HepG2 (cell line): Measurements from ENCODE around the gene ASPRV1. TPM values are rescaled to one million over a fixed set of nuclear protein-coding genes. Genes with fewer than 3 reads are reported as not detected.

Experiments used
- ADNP ChIP-seq: sonication (generic); formaldehyde crosslinking; IDR thresholded peaks from 2 replicates; pipeline ENCODE4 v1.4.0; 2020; ENCODE audit warnings: missing genetic modification reagents
- AGO2 ChIP-seq: fragments of 200-400 bp; formaldehyde crosslinking; optimal IDR thresholded peaks from 2 replicates; pipeline ENCODE3; 2017; ENCODE audit warnings: mild to moderate bottlenecking, low read depth, low read length, moderate library complexity
- CHD2 ChIP-seq: IDR thresholded peaks from 2 replicates; pipeline ENCODE4 v1.6.1; 2011; ENCODE audit warnings: low read depth, low read length, improper control_type of control experiment
- CREB1 ChIP-seq, 2 experiments: fragments of 450-650 bp in 1 of 2; IDR thresholded peaks; 2 replicates each; pipeline ENCODE4 v1.6.1; 2016 to 2017; ENCODE audit warnings: control low read depth in 1 of 2, mild to moderate bottlenecking in 1 of 2, missing compliant biosample characterization in 1 of 2, missing genetic modification characterization in 1 of 2
- EP300 ChIP-seq, 3 experiments: sonication (generic) in 1 of 3; formaldehyde crosslinking in 1 of 3; IDR thresholded peaks; 2 replicates each; pipeline versions ENCODE4 v1.5.1 to v1.6.1; 2011 to 2020; ENCODE audit warnings: low read depth in 2 of 3, low read length in 2 of 3, borderline replicate concordance in 1 of 3, improper control_type of control experiment in 1 of 3, mild to moderate bottlenecking in 1 of 3, missing genetic modification reagents in 1 of 3, moderate library complexity in 1 of 3
- FOXJ3 ChIP-seq: sonication (generic); formaldehyde crosslinking; IDR thresholded peaks from 2 replicates; pipeline ENCODE4 v1.4.0; 2020; ENCODE audit warnings: missing genetic modification reagents, mild to moderate bottlenecking, borderline replicate concordance
- ISL2 ChIP-seq: sonication (generic); formaldehyde crosslinking; IDR thresholded peaks from 2 replicates; pipeline ENCODE4 v1.5.0; 2020; ENCODE audit warnings: missing genetic modification reagents
- KDM2A ChIP-seq: sonication (generic); formaldehyde crosslinking; IDR thresholded peaks from 2 replicates; pipeline ENCODE4 v1.4.0; 2020; ENCODE audit warnings: low read depth, missing genetic modification reagents, borderline replicate concordance
- PBX3 ChIP-seq: sonication (generic); formaldehyde crosslinking; IDR thresholded peaks from 2 replicates; pipeline ENCODE4 v1.8.1; 2023; ENCODE audit warnings: missing genetic modification reagents, inconsistent platforms, borderline replicate concordance
- PITX1 ChIP-seq: sonication (generic); formaldehyde crosslinking; IDR thresholded peaks from 2 replicates; pipeline ENCODE4 v1.5.1; 2020; ENCODE audit warnings: mild to moderate bottlenecking, missing genetic modification reagents
- PLSCR1 ChIP-seq: sonication (generic); formaldehyde crosslinking; IDR thresholded peaks from 2 replicates; pipeline ENCODE4 v1.5.0; 2020; ENCODE audit warnings: missing genetic modification reagents, mild to moderate bottlenecking, borderline replicate concordance
- POLR2A ChIP-seq, 2 experiments: IDR thresholded peaks; 2 replicates each; pipeline ENCODE4 v1.6.1; 2011; ENCODE audit warnings: low read depth in 2 of 2, low read length in 2 of 2, mild to moderate bottlenecking in 1 of 2, moderate library complexity in 1 of 2; ENCODE audit not compliant: insufficient read depth in 1 of 2
- PRMT3 ChIP-seq: sonication (generic); formaldehyde crosslinking; IDR thresholded peaks from 2 replicates; pipeline ENCODE4 v1.8.1; 2022; ENCODE audit warnings: low read depth, mild to moderate bottlenecking, moderate library complexity, missing genetic modification reagents, borderline replicate concordance
- SIN3A ChIP-seq: IDR thresholded peaks from 2 replicates; pipeline ENCODE4 v1.6.1; 2011; ENCODE audit warnings: low read depth, mild to moderate bottlenecking, control low read depth, low read length, borderline replicate concordance
- SMAD3 ChIP-seq: sonication (generic); formaldehyde crosslinking; IDR thresholded peaks from 2 replicates; pipeline ENCODE4 v1.4.0; 2020; ENCODE audit warnings: missing genetic modification reagents
- SRF ChIP-seq: IDR thresholded peaks from 2 replicates; pipeline ENCODE4 v1.6.1; 2011; ENCODE audit warnings: mild to moderate bottlenecking, low read depth, low read length, moderate library complexity
- THAP9 ChIP-seq: sonication (generic); formaldehyde crosslinking; IDR thresholded peaks from 2 replicates; pipeline ENCODE4; 2020; ENCODE audit warnings: missing genetic modification reagents, mild to moderate bottlenecking, borderline replicate concordance
- ZBTB46 ChIP-seq: sonication (generic); formaldehyde crosslinking; IDR thresholded peaks from 2 replicates; pipeline ENCODE4 v1.4.0; 2020; ENCODE audit warnings: mild to moderate bottlenecking, missing genetic modification reagents, borderline replicate concordance
- ZNF12 ChIP-seq: sonication (generic); formaldehyde crosslinking; IDR thresholded peaks from 2 replicates; pipeline ENCODE4 v1.5.0; 2020; ENCODE audit warnings: missing genetic modification reagents
- ZNF280B ChIP-seq: sonication (generic); formaldehyde crosslinking; IDR thresholded peaks from 2 replicates; pipeline ENCODE4 v1.5.0; 2020; ENCODE audit warnings: missing genetic modification reagents, mild to moderate bottlenecking, borderline replicate concordance
- ZNF282 ChIP-seq: fragments of 450-650 bp; IDR thresholded peaks from 2 replicates; pipeline ENCODE4 v1.6.1; 2018; ENCODE audit not compliant: partially characterized antibody
- ZSCAN29 ChIP-seq: sonication (generic); formaldehyde crosslinking; conservative IDR thresholded peaks from 2 replicates; pipeline ENCODE4 v1.4.0; 2020; ENCODE audit warnings: mild to moderate bottlenecking, missing genetic modification reagents
- polyA plus RNA-seq, 8 experiments: library from polyadenylated mRNA; depleted of rRNA in 3 of 8; stranded (reverse) in 7 of 8; unstranded in 1 of 8; fragments of >200 nt; fragmentation: Illumina TruSeq in 4 of 8; extraction: Trizol in 4 of 8; gene quantifications; 2 replicates each; pipeline versions ENCODE4 v1.2.1 to v1.2.3, GENCODE V29; 2011 to 2016; ENCODE audit warnings: low read depth in 4 of 8, missing spikeins in 1 of 8, mixed read lengths in 1 of 8; ENCODE audit not compliant: insufficient read depth in 1 of 8
- total RNA-seq, 5 experiments: library from RNA; depleted of rRNA; stranded (reverse); fragments of >200 nt; fragmentation: Illumina TruSeq; extraction: Trizol; gene quantifications; 2 replicates each; pipeline ENCODE4 v1.2.3, GENCODE V29; 2016; ENCODE audit warnings: low read depth in 1 of 5

ASPRV1 gene
- total and polyA plus RNA-seq, 2 of the 13 experiments (the other 11 are each of a cell fraction or from before 2014, with no cell fraction given), result 0.40 to 0.48 TPM

- TF ChIP-seq PITX1 (CRISPR knock-in tag) (no peak), ZNF12 (CRISPR knock-in tag) (no peak), POLR2A (IDR thresholded peaks at IDR 0.05; ENCODE audit: insufficient read depth in 1 of 2, low read depth in 2 of 2, low read length in 2 of 2) (no peak), ISL2 (CRISPR knock-in tag) (no peak), ADNP (no peak), THAP9 (CRISPR knock-in tag) (no peak), ZNF282 (no peak), FOXJ3 (CRISPR knock-in tag) (no peak), AGO2 (no peak), ZSCAN29 (no peak), CREB1 (IDR thresholded peaks at IDR 0.05) (no peak), CREB1 (CRISPR knock-in tag; IDR thresholded peaks at IDR 0.05) (no peak), ZBTB46 (CRISPR knock-in tag) (no peak), ZNF280B (0 out of 2 replicates have a peak, but pooled peaks have one; percentile 33), PBX3 (no peak), SRF (no peak), CHD2 (no peak), PRMT3 (CRISPR knock-in tag) (no peak), KDM2A (CRISPR knock-in tag) (no peak), SIN3A (no peak), EP300 (IDR thresholded peaks at IDR 0.05; ENCODE audit: low read depth in 2 of 2, low read length in 2 of 2) (no peak), EP300 (CRISPR knock-in tag; IDR thresholded peaks at IDR 0.05; ENCODE audit: borderline replicate concordance) (no peak; the same call in 1 of the 2 replicates), SMAD3 (CRISPR knock-in tag) (no peak), PLSCR1 (CRISPR knock-in tag) (no peak)
Measured at GRCh38 chr2:69964353-69964841, 3.0 kb upstream of the ASPRV1 start (continued).
